Measurements from ENCODE around the gene PRG3. TPM values are rescaled to one million over a fixed set of nuclear protein-coding genes. Genes with fewer than 3 reads are reported as not detected.

Gene PRG3
- total and polyA plus RNA-seq, 2 experiments from 2014 or later, result not detected

- no peak overlapping the region for H3K27ac ChIP-seq
- no peaks in the 10 kb centered on the region for H3K27me3 ChIP-seq
- TF ChIP-seq CTCF (IDR thresholded peaks at IDR 0.05; ENCODE audit: low read depth, low read length), result no peak
- H3K4me1 ChIP-seq (ENCODE audit: low read depth), result no peaks in the 10 kb centered on the region
- H3K4me3 ChIP-seq, result no peak overlapping the region
- H3K36me3 ChIP-seq, result no peaks in the 10 kb centered on the region
- DNase-seq (ENCODE audit: low read depth in 1 of 2, low spot score in 1 of 2), result no peak
- H3K9me3 ChIP-seq (ENCODE audit: low read depth), result no peaks in the 10 kb centered on the region
These were observed 20.9 kb downstream of the PRG3 start for GRCh38 chr11:57359896-57360690.

- no peak for TF ChIP-seq CTCF (IDR thresholded peaks at IDR 0.05; ENCODE audit: low read depth, low read length)
- H3K9me3 ChIP-seq (ENCODE audit: low read depth), result no peaks in the 10 kb centered on the region
- no peaks in the 10 kb centered on the region for H3K36me3 ChIP-seq
- peaks cover 5% of the 10 kb centered on the region for H3K4me1 ChIP-seq (ENCODE audit: low read depth)
- H3K27me3 ChIP-seq, result no peaks in the 10 kb centered on the region
- no peak for DNase-seq (ENCODE audit: low read depth in 1 of 2, low spot score in 1 of 2)
- no peak overlapping the region for H3K4me3 ChIP-seq
- no peak overlapping the region for H3K27ac ChIP-seq
These were observed 21.6 kb downstream of the PRG3 start for GRCh38 chr11:57359396-57359795.

- Histone ChIP-seq H3K27ac (no peak overlapping the region), H3K36me3 (no peaks in the 10 kb centered on the region), H3K27me3 (no peaks in the 10 kb centered on the region), H3K4me1 (ENCODE audit: low read depth) (peaks cover 9% of the 10 kb centered on the region), H3K9me3 (ENCODE audit: low read depth) (no peaks in the 10 kb centered on the region), H3K4me3 (no peak overlapping the region)
- DNase-seq (ENCODE audit: low read depth in 1 of 2, low spot score in 1 of 2), result no peak
- TF ChIP-seq CTCF (IDR thresholded peaks at IDR 0.05; ENCODE audit: low read depth, low read length), result no peak
These were observed 22.0 kb downstream of the PRG3 start for GRCh38 chr11:57358991-57359390.

GRCh38 chr11:57358543-57358961, 22.4 kb downstream of the PRG3 start:
- H3K27me3 ChIP-seq, result no peaks in the 10 kb centered on the region
- no peaks in the 10 kb centered on the region for H3K9me3 ChIP-seq (ENCODE audit: low read depth)
- H3K4me3 ChIP-seq, result no peak overlapping the region
- no peaks in the 10 kb centered on the region for H3K36me3 ChIP-seq
- no peak for TF ChIP-seq CTCF (IDR thresholded peaks at IDR 0.05; ENCODE audit: low read depth, low read length)
- peaks cover 14% of the 10 kb centered on the region for H3K4me1 ChIP-seq (ENCODE audit: low read depth)
- no peak overlapping the region for H3K27ac ChIP-seq
- no peak for DNase-seq (ENCODE audit: low read depth in 1 of 2, low spot score in 1 of 2)

GRCh38 chr11:57357856-57358255, 23.1 kb downstream of the PRG3 start:
- peak in 1 of 2 donors; percentile 26 for DNase-seq (ENCODE audit: low read depth in 1 of 2, low spot score in 1 of 2)
- TF ChIP-seq CTCF (IDR thresholded peaks at IDR 0.05; ENCODE audit: low read depth, low read length), result no peak
- no peaks in the 10 kb centered on the region for H3K9me3 ChIP-seq (ENCODE audit: low read depth)
- no peaks in the 10 kb centered on the region for H3K27me3 ChIP-seq
- no peak overlapping the region for H3K27ac ChIP-seq
- no peaks in the 10 kb centered on the region for H3K36me3 ChIP-seq
- H3K4me3 ChIP-seq, result no peak overlapping the region
- H3K4me1 ChIP-seq (ENCODE audit: low read depth), result peaks cover 18% of the 10 kb centered on the region

Data from cardiac muscle cell (in vitro differentiated cells and primary cell).